Left hindlimb (tissue), 1 donor: ENCODE measurements around the gene TAS2R20.
"Not testable (repeated sequence)": the region's sequence is repeated elsewhere in the genome, so short reads cannot be mapped to it uniquely, and the experiment has no call there.

ENCODE experiments used
- DNase-seq: peaks from one replicate; pipeline ENCODE4 v3.0.0-alpha.2; 2018

The TAS2R20 gene, protein sequence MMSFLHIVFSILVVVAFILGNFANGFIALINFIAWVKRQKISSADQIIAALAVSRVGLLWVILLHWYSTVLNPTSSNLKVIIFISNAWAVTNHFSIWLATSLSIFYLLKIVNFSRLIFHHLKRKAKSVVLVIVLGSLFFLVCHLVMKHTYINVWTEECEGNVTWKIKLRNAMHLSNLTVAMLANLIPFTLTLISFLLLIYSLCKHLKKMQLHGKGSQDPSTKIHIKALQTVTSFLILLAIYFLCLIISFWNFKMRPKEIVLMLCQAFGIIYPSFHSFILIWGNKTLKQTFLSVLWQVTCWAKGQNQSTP

DNA sequence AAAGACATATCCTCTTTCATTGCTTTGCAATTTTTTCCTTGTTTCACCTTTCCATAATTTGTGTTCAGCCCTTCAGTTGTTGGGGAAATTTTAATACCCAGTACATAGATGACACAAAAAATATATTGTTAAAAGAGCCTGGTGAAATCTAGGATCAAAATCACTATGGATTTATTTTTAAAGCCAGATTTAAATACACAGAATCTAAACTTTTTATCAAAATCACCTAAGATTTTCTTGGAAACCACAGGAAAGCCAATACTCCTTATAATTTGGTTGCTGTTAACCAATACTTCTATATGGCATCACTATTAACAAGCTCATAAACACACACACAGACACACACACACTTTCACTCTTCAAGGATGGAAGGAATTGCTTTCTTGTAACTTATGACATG lies at the start of gene TAS2R20:
Gene TAS2R20 (minus strand): TSS at position 101 of the 400 bp plus-strand sequence. CDS start 429 bp downstream, outside the sequence.
- DNase-seq = no peak

DNA sequence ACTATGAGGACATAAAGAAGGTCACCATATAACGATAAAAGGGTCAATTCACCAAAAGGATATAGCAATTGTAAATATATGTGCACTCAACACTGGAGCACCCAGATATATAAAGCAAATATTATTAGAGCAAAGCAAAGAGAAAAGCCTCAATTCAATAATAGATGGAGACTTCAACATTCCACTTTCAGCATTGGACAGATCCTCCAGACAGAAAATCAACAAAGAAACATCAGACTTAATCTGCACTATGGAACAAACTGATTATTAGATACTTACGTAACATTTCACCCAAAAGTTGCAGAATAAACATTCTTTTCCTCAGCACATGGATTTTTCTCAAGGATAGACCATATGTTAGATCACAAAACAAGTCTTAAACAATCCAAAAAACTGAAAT lies 43.3 kb upstream of the TAS2R20 start:
- not testable (repeated sequence) for DNase-seq

- no peak for DNase-seq
Observed at GRCh38 chr12:11040162-11040561, 42.1 kb upstream of the TAS2R20 start.

DNA sequence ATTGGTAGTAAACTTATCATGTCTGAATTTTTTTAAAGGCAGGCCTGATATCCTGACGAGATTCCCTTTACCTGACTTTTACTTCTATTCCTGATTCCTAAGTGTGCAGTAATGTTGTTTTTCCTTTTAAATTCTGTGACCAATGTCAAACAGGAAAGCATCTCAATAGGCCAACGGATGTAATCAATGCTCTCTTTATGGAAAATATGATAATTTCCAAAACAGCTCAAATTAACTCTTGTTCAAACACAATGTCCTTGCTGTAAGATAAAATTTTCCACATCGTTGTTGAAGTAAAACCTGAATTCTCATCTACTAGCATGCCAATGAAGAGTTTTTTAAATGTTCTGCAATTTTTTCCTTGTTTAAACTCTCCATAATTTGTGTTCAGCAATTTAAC lies 41.1 kb upstream of the TAS2R20 start:
- no peak for DNase-seq

DNA sequence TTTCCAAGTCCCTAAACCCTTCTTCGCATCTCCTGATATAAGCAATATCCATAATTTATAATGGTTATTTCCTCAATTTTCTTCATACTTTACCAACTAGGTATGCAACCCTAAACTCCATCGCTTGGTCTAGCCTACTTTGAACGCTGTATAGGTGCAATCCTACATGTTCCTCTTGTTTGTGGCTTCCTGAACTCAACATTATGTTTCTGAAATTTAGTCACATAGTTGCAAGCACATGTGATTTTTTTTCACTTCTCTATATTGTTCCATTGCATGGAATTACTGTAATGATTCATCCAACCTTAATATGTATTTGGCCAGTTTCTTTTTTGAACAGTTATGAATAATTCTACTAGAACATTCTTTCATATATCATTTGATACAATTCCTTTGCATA lies 35.9 kb upstream of the TAS2R20 start:
- not testable (repeated sequence) for DNase-seq

- DNase-seq = no peak
Observed at GRCh38 chr12:11031307-11031706, 33.2 kb upstream of the TAS2R20 start, which contains the start of gene TAS2R31. TAS2R31 (minus strand) TSS chr12:11031407; CDS start chr12:11031335, 72 bp downstream.

DNA sequence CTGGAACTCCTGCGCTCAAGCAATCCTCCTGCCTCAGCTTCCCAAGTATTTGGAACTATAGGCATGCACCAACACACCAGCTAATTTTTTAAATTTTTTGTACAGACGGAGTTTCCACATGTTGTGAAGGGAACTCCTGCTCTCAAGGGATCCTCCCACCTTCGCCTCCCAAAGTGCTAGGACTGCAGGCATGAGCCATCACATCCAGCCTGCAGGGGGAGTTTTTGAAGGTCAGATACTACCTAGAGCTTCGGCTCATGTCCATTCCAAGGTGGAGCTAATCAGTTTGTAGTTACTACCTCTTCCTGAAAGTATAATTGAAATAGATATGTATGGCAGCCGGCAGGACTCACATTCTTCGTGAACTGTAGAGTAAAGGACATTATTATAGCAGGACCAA lies 28.0 kb upstream of the TAS2R20 start:
- DNase-seq = no peak

DNA sequence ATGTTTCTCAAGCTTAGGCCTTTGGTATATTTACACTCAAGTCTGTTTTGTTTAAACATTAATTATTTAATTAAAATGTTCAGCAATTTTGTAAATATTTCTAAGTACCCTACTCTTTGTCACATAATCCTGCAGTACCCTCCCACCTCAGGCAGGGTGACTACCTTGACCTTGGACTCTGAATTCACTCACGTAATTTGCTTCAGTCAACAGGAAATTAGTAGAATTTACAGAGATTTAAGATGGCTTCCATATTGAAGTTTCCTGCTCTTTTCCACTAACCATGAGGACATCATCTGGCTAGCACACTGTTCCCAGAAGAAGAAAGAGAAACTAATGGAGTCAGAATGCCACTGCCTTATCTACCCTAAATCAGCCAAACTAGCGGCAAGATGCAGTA lies 25.3 kb upstream of the TAS2R20 start:
- DNase-seq = no peak

- no peak for DNase-seq
Observed at GRCh38 chr12:11022520-11022919, 24.4 kb upstream of the TAS2R20 start, which contains the start of gene TAS2R19. TAS2R19 (minus strand) TSS chr12:11022620; CDS start chr12:11022571, 49 bp downstream.

GRCh38 chr12:11016937-11017336 lies 18.8 kb upstream of the TAS2R20 start:
- DNase-seq = no peak

DNA sequence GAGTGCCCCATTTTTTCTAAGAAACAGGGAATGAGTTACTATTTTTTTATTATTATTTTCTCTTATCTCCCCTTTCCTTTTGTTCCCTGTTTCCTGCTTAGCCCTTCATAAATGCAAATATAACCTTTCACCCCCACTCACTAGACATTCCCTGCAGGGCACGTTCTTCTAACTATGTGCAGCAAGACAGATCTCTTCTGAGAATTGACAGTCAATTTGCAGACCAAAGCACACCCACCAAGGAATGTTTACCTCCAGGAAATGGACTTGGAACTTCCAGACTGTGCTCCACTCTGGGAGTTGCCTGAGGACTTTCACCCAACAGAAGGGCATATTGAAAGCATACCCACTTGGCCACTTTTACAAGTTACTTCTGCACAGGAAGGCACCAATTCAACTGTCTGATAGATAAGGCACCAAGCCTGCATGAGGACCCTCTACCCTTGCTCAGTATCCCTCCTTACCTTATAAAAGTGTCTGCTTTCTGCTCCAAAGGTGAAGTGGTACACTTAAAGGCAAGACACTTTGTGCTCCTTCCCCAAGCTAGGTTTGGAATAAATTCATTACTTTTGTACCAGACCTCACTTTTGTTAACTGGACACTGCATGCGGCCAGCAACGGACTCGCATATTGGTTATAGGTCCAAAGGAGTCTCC lies 17.8 kb upstream of the TAS2R20 start:
- DNase-seq = no peak

GRCh38 chr12:11014234-11014633 lies 16.1 kb upstream of the TAS2R20 start:
- DNase-seq = no peak

- DNase-seq = no peak
Observed at GRCh38 chr12:11007608-11008007, 9.5 kb upstream of the TAS2R20 start.

- no peak for DNase-seq
Observed at GRCh38 chr12:10994307-10994706, 3.8 kb downstream of the TAS2R20 start.

DNA sequence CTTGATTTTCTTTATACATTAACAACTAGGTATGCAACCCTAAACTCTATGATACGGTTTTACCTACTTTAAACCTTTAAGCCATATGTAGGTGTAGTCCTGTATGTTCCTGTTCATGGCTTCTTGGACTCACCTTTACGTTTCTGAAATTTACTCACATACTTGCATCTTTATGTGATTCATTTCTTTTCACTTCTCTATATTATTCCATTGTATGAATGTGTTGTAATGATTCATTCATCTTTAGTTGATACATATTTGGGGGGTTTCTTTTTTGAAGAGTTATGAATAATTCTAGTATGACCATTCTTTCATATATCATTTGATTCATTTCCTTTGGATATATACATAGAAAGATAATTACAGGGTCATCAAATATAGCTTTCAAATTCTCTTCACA lies 9.0 kb downstream of the TAS2R20 start:
- DNase-seq = no peak

GRCh38 chr12:10986812-10987211 lies 11.3 kb downstream of the TAS2R20 start, which contains the start of gene TAS2R50:
TAS2R50 (minus strand) TSS chr12:10986912; CDS start chr12:10986860, 52 bp downstream.
- no peak for DNase-seq

DNA sequence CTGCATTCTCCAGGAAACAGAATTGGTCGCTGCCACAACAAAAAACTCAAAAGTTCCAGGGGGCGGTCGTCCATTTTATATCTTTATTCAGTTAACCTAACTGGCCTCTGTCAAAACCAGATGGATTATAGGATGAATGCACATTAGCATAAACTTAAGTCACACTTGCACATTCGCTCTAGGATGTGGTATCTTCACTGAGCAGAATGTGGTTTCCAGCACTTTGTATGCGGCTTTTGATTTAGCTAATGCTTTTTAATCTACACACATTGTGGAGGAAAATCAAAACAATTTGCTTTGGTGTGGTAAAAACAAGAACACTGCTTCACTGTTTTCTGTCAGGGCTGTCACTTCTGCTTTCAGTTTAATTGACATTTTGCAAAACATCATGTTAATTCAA lies 15.9 kb downstream of the TAS2R20 start:
- no peak for DNase-seq

- DNase-seq = no peak
Observed at GRCh38 chr12:10974965-10975364, 23.1 kb downstream of the TAS2R20 start.

DNA sequence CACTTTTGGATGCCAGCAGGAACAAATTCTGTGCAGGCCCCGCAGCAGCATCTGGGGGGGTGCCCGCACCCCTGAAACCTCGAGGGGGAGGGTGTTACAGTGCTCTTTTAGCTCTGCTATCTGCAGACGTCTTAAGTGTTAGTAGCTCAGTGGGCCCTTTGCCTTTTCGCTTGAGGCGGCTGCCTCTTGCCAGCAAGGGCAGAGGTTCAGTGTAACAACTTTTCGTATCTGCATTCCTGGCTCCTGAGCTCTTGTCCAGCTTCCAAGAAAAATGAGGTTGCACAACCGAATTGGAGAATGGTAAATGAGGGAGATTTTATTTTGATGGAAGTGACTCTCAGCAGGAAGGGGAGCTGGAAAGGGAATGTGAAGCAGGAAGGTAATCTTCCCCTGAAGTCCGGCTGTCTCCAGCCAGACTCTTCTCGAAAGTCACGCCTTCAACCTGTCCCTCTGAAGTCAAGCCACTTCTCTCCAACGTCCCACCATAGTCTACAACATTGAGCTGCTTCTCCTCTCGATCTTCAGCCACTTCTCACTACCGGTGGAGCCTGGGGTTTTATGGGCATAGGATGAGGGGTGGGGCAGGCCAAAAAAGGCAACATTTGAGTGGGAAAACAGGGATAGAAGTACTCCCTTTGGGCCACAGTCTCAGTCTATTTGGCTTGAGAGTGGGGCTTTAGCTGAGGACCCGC lies 29.2 kb downstream of the TAS2R20 start:
- DNase-seq = no peak

DNA sequence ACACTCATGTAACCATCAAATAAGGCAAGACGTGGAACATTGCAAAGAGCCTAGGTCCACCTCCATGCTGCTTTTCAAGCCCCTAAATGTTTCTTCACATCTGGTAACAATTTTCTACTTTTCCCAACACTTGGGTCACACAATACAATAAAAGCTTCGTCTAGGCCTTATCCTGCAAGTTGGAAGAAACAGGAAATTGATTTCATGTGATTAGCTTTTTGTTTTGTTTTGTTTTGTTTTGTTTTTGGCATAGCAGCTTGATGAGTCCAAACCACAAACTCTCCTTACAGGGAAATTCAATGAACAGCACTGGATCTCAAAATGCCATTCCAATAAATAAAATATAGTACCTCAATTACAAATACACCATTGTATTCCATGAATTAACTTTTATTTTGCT lies 30.7 kb downstream of the TAS2R20 start:
- no peak for DNase-seq

DNA sequence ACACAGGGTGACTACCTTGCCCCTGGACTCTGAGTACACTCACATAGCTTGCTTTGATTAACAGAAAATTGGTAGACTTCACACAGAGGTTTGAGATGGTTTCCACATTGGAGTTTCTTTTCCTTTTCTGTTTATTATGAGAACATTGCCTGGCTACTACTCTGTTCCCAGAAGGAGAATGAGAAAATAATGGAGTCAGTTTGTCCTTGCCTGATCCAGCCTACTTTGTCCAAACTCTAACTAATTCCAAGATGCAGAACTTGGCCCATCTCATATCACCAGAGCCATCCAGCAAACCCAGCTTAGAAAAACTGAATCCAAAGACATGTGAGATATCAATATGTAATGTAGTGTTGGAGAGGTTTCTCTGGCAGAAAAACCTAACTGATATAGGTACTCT lies 31.8 kb downstream of the TAS2R20 start:
- DNase-seq = no peak

- DNase-seq = no peak
Observed at GRCh38 chr12:10965476-10965875, 32.6 kb downstream of the TAS2R20 start.

DNA sequence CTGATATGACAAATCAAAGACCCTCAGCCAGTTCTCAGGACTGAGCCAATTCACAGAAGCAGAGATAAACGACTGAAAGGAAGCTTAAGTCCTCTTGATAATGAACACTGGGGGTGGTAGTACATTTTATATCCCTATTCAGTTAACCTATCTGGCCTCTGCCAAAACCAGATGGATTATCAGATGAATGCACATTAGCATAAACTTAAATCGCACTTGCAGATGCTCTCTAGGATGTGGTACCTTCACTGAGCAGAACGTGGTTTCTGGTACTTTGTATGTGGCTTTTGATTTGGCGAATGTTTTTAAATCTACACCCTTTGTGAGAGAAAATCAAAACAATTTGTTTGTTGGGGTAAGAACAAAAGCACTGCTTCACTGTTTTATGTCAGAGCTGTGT lies 37.9 kb downstream of the TAS2R20 start:
- DNase-seq = no peak

- DNase-seq = no peak
Observed at GRCh38 chr12:10959804-10960203, 38.3 kb downstream of the TAS2R20 start.
